ENCODE data around the gene OTUB1.

OTUB1 gene, protein sequence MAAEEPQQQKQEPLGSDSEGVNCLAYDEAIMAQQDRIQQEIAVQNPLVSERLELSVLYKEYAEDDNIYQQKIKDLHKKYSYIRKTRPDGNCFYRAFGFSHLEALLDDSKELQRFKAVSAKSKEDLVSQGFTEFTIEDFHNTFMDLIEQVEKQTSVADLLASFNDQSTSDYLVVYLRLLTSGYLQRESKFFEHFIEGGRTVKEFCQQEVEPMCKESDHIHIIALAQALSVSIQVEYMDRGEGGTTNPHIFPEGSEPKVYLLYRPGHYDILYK

DNA sequence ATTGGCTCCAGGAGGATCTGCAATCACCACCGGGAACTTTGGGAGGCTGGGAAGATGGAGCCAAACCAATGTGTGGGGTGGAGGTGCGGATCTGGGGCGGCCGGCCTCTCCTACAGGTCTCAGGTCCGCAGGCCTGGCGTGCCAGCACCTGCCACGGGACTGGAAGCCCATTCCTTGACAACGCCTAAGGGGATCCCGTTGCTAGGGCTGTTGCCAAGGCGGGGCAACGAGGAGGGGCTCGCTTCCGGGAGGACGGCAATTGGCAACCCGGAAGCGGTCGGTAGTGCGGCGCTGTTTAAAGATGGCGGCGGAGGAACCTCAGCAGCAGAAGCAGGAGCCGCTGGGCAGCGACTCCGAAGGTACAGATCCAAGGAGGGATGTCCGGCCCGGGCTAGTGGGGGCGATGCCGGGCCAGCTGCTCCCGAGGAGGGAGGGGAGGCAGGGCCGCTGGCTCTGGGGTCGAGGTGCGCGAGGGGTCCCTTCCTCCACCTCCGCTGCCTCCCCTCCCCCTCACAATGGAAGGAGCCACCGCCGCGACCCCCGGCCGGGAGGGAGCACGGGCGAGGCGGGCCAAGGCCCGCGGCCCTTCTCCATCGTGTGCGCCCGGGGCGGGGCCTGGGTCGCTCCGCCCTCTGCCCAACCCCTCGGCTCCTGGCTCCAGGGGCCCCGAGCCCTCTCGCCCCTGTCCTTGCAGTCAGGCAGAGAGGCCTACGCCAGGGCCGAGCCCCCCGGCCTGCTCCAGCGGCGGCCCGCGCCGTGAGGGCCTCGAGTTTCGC is at the start of gene OTUB1:
TSS of gene OTUB1 (plus strand) at position 283 of the 776 bp plus-strand sequence. CDS start at position 302, 19 bp downstream.
- TF ChIP-seq, protein P1, sequence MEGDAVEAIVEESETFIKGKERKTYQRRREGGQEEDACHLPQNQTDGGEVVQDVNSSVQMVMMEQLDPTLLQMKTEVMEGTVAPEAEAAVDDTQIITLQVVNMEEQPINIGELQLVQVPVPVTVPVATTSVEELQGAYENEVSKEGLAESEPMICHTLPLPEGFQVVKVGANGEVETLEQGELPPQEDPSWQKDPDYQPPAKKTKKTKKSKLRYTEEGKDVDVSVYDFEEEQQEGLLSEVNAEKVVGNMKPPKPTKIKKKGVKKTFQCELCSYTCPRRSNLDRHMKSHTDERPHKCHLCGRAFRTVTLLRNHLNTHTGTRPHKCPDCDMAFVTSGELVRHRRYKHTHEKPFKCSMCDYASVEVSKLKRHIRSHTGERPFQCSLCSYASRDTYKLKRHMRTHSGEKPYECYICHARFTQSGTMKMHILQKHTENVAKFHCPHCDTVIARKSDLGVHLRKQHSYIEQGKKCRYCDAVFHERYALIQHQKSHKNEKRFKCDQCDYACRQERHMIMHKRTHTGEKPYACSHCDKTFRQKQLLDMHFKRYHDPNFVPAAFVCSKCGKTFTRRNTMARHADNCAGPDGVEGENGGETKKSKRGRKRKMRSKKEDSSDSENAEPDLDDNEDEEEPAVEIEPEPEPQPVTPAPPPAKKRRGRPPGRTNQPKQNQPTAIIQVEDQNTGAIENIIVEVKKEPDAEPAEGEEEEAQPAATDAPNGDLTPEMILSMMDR (conservative IDR thresholded peaks at IDR 0.05; ENCODE audit: low read length), result no peak
- H3K4me3 ChIP-seq (ENCODE audit: low read length), result peak within 1 kb of the TSS; percentile 95

DNA sequence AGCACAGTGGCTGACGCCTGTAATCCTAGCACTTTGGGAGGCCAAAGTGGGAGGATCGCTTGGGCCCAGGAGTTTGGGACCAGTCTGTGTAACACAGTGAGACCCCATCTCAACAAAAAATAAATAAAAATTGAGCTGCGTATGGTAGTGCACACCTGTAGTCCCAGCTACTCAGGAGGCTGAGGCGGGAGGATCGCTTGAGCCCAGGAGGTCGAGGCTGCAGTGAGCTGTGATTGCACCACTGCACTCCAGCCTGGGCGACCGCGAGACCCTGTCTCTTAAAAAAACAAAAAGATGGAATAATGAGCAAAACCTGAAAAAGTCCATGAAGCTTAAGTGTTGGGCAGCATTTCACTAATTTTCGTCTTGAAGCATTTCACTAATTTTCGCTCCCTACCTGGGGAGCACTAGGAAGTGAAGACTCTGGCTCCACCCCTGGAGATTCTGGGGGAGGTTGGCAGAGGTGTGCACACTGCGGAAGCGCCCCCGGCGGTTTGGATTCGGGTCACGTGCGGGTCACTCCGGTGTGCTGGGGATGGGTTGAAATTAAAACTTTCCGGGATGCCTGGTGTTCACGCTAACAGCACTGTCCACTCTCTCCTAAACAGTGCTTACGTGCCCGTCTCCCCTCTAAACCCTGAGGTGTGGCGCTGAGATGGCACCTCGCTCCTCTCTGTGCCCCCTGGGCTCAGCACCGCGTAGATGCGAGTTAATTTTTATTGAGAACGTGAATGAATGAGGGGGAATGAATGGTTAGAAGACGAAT is 48.3 kb upstream of the OTUB1 start:
- peak overlapping the region; percentile 88 for H3K4me3 ChIP-seq (ENCODE audit: low read length)
- TF ChIP-seq, protein P1 (conservative IDR thresholded peaks at IDR 0.05; ENCODE audit: low read length), result no peak
- DNase-seq (ENCODE audit: low read depth), result no peak

More for the DNA sequence above, at the start of gene OTUB1:
- peak; percentile 88 for DNase-seq (ENCODE audit: low read depth)

DNA sequence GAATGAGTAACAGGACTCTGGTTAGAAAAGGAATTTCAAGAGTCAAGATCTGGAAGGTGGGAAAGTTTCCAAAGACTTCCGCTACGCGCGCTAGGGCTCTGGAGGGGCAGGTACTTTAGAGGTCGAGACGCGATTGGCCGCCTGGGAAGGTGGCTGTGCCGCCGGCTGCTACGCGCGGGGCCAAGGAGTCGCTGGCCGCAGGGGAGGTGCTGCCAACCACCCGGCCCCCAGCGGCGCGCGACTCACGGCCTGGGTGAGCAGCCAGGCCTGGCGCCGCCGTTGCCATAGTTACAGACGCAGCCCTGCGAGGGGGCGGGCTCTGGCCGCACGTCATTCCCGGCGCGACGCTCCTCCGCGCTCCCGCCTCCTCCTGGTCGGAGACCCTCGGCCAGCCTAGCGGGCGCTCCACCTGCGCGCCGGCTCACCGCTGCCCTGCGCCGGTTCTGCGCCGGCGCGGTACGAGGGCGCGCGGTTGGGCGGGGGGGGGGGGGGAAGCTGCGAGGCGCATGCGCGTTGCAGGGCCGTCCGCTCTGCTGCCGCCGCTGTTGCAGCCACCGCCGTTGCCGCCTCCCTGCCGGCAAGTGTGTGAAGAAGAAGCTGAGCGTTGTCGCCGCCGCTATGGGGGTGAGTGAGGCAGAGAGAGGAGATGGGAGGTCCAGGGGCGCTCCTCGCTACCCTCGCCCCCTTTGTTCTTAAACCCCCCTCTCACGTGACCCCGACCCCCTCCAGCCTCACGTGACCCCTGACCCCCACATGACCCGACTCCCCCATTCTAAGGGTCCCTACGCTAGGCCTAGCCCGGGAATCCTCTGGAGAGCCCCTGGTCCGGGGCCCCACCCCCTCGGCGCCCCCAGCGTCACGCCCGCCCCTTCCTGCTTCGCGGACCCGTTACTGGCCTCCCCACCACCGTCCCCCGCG is 47.5 kb upstream of the OTUB1 start, which contains the start of gene NAA40:
TSS of gene NAA40 (plus strand) at position 524 of the 918 bp plus-strand sequence. CDS start at position 619, 95 bp downstream.
- TF ChIP-seq, protein P1 (conservative IDR thresholded peaks at IDR 0.05; ENCODE audit: low read length), result no peak
- peak; percentile 91 for DNase-seq (ENCODE audit: low read depth)
- peak within 1 kb of the TSS; percentile 88 for H3K4me3 ChIP-seq (ENCODE audit: low read length)

DNA sequence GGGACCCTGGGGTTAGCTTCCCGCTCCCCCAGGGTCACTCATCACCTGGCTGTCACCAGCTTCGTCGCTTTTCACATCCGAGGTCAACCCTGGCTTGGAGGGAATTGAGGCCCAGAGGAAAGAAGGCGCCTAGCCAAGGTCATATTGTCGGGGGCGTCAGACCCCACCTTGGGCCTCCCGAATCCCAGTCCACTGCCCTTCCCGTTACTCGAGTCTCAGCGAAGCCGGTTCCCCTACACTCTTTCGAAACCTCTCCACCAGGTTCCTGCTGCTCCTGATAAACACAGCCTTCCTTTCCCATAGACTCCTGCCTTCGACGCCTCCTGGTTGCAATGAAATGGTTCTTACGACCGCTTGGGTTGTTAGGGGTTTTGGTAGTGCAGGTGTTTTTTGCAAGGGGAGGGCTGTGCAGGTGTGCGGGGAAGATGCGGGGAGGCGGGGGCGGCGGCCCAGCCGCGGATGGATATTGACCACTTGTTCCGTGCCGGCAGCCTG is 46.8 kb upstream of the OTUB1 start:
- H3K4me3 ChIP-seq (ENCODE audit: low read length), result peak overlapping the region; percentile 88
- DNase-seq (ENCODE audit: low read depth), result no peak
- TF ChIP-seq, protein P1 (conservative IDR thresholded peaks at IDR 0.05; ENCODE audit: low read length), result peak; percentile 18; the same call in 1 of the 2 replicates

DNA sequence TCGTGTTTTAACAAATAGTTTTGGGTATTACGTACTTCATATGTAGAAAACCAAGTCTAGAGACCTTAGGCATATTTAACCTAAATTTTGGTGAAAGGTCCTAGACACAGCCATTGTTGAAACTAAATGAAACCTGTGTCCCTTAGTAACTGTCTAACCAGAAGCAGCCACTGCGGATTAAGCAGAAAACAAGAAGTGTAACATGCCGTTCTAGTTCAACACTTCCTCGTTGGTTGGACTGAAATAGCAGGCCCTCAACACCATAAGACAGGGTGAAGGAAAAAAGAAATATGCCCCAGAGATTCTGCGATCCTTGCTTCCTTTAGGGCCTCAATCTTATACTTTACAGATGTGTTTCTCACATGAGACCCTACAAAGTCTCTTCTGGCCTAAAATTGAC is 45.5 kb upstream of the OTUB1 start:
- TF ChIP-seq, protein P1 (conservative IDR thresholded peaks at IDR 0.05; ENCODE audit: low read length), result no peak
- H3K4me3 ChIP-seq (ENCODE audit: low read length), result no peak overlapping the region
- no peak for DNase-seq (ENCODE audit: low read depth)

DNA sequence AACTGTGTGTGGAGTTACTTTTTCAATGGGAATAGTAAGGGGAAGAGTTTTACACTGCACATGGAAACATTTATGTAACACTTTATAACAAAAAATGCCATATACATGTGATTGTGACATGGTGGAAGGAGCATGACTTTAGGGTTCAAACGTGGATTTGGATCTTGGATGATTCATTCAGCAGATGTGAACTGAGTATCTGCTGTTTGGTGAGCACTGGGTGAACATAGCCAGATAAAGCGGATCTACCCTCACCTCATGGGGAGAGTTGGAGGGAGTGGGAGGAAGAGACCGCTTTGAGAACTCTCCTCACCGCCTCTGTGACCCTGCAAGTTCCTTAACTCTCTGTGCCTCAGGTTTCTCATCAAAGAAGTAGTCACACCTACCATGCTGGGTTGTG is 44.3 kb upstream of the OTUB1 start:
- no peak for DNase-seq (ENCODE audit: low read depth)
- H3K4me3 ChIP-seq (ENCODE audit: low read length), result no peak overlapping the region
- TF ChIP-seq, protein P1 (conservative IDR thresholded peaks at IDR 0.05; ENCODE audit: low read length), result no peak
